Activated T-helper 2 cell treated with anti-CD3 and anti-CD28 coated beads, Interferon-gamma antibody, Interleukin-2, Interleukin-4, amounts not matched to agents 10 μg/mL and 5 μg/mL and 100 μg/mL, durations not matched to agents 14 hours and 24 hours and 36 hours (primary cell): ENCODE measurements around the gene PRPF4. TPM values are rescaled to one million over a fixed set of nuclear protein-coding genes. Genes with fewer than 3 reads are reported as not detected.
A peak's percentile ranks its signal among the peaks of the same experiment; 100 is the strongest.
"Not testable (repeated sequence)": the region's sequence is repeated elsewhere in the genome, so short reads cannot be mapped to it uniquely, and the experiment has no call there.

Source experiments
- DNase-seq: peaks from one replicate; pipeline ENCODE4 v3.0.0; 2021; ENCODE audit warnings: low spot score
- H3K27ac Mint-ChIP-seq: one replicate; pipeline ENCODE4 v1.8.0; 2021; ENCODE audit warnings: mixed read lengths
- H3K27me3 Mint-ChIP-seq: one replicate; pipeline ENCODE4 v1.8.0; 2021; ENCODE audit warnings: low read depth, mixed read lengths
- H3K36me3 Mint-ChIP-seq: one replicate; pipeline ENCODE4 v1.8.0; 2021; ENCODE audit warnings: low read depth, mixed read lengths
- H3K4me1 Mint-ChIP-seq: one replicate; pipeline ENCODE4 v1.8.0; 2021; ENCODE audit warnings: low read depth, mixed read lengths
- H3K4me3 Mint-ChIP-seq: one replicate; pipeline ENCODE4 v1.8.0; 2021; ENCODE audit warnings: low read depth, mild to moderate bottlenecking, moderate library complexity, mixed read lengths
- H3K9me3 Mint-ChIP-seq: one replicate; pipeline ENCODE4 v1.8.0; 2021; ENCODE audit warnings: mixed read lengths
- intact Hi-C: fragments of 100-400 bp; cut with micrococcal nuclease; formaldehyde crosslinking; loops from one replicate; pipeline ENCODE4 v1.15.1; 2023
- total RNA-seq: library from RNA; stranded (reverse); gene quantifications from 2 replicates; pipeline ENCODE4 v1.2.3, GENCODE V29; 2022

The PRPF4 gene
- total RNA-seq, 1 donor from 2014 or later: 57.3 TPM

- no peak for DNase-seq
- peaks cover 14% of the 10 kb centered on the region for H3K9me3 Mint-ChIP-seq
- no peak overlapping the region for H3K27ac Mint-ChIP-seq
- peaks cover 16% of the 10 kb centered on the region for H3K36me3 Mint-ChIP-seq
- no peak overlapping the region for H3K4me3 Mint-ChIP-seq
- peaks cover 5% of the 10 kb centered on the region for H3K4me1 Mint-ChIP-seq
- no peaks in the 10 kb centered on the region for H3K27me3 Mint-ChIP-seq
- intact Hi-C loops: no loop called here
Measured at GRCh38 chr9:113247640-113248039, 27.8 kb upstream of the PRPF4 start.

GRCh38 chr9:113249661-113250060 lies 25.8 kb upstream of the PRPF4 start:
- intact Hi-C loops, H3K4me1 Mint-ChIP-seq, H3K27me3 Mint-ChIP-seq, H3K4me3 Mint-ChIP-seq, H3K27ac Mint-ChIP-seq, DNase-seq: not testable (repeated sequence)
- peaks cover 14% of the 10 kb centered on the region for H3K9me3 Mint-ChIP-seq
- H3K36me3 Mint-ChIP-seq: peaks cover 16% of the 10 kb centered on the region

- Mint-ChIP-seq H3K27ac (no peak overlapping the region), H3K4me3 (no peak overlapping the region), H3K27me3 (no peaks in the 10 kb centered on the region), H3K9me3 (peaks cover 14% of the 10 kb centered on the region), H3K4me1 (no peaks in the 10 kb centered on the region), H3K36me3 (peaks cover 16% of the 10 kb centered on the region)
- intact Hi-C loops: no loop called here
- DNase-seq: no peak
Measured at GRCh38 chr9:113250807-113251206, 24.7 kb upstream of the PRPF4 start.

GRCh38 chr9:113254991-113255390 lies 20.5 kb upstream of the PRPF4 start:
- DNase-seq: no peak
- no peaks in the 10 kb centered on the region for H3K27me3 Mint-ChIP-seq
- H3K9me3 Mint-ChIP-seq: peaks cover 9% of the 10 kb centered on the region
- intact Hi-C loops: no loop called here
- no peak overlapping the region for H3K27ac Mint-ChIP-seq
- H3K36me3 Mint-ChIP-seq: peaks cover 16% of the 10 kb centered on the region
- no peak overlapping the region for H3K4me3 Mint-ChIP-seq
- H3K4me1 Mint-ChIP-seq: no peaks in the 10 kb centered on the region

- no peaks in the 10 kb centered on the region for H3K4me1 Mint-ChIP-seq
- no peak overlapping the region for H3K27ac Mint-ChIP-seq
- intact Hi-C loops: no loop called here
- peaks cover 9% of the 10 kb centered on the region for H3K9me3 Mint-ChIP-seq
- H3K36me3 Mint-ChIP-seq: peaks cover 21% of the 10 kb centered on the region
- DNase-seq: no peak
- H3K4me3 Mint-ChIP-seq: no peak overlapping the region
- no peaks in the 10 kb centered on the region for H3K27me3 Mint-ChIP-seq
Measured at GRCh38 chr9:113255438-113255837, 20.0 kb upstream of the PRPF4 start.

- Mint-ChIP-seq H3K27me3 (no peaks in the 10 kb centered on the region), H3K9me3 (no peaks in the 10 kb centered on the region), H3K4me3 (no peak overlapping the region), H3K4me1 (no peaks in the 10 kb centered on the region), H3K36me3 (peaks cover 33% of the 10 kb centered on the region), H3K27ac (no peak overlapping the region)
- no peak for DNase-seq
- intact Hi-C loops: no loop called here
Measured at GRCh38 chr9:113257863-113258262, 17.6 kb upstream of the PRPF4 start.

- H3K9me3 Mint-ChIP-seq: no peaks in the 10 kb centered on the region
- intact Hi-C loops: no loop called here
- no peaks in the 10 kb centered on the region for H3K4me1 Mint-ChIP-seq
- H3K4me3 Mint-ChIP-seq: no peak overlapping the region
- no peak for DNase-seq
- H3K36me3 Mint-ChIP-seq: peaks cover 33% of the 10 kb centered on the region
- no peaks in the 10 kb centered on the region for H3K27me3 Mint-ChIP-seq
- no peak overlapping the region for H3K27ac Mint-ChIP-seq
Measured at GRCh38 chr9:113258282-113258681, 17.2 kb upstream of the PRPF4 start.

GRCh38 chr9:113261917-113262671 lies 13.4 kb upstream of the PRPF4 start:
- Mint-ChIP-seq H3K36me3 (peaks cover 40% of the 10 kb centered on the region), H3K9me3 (no peaks in the 10 kb centered on the region), H3K27me3 (no peaks in the 10 kb centered on the region), H3K4me3 (no peak overlapping the region), H3K27ac (no peak overlapping the region), H3K4me1 (no peaks in the 10 kb centered on the region)
- no peak for DNase-seq
- intact Hi-C loops: no loop called here

GRCh38 chr9:113266174-113266573 lies 9.3 kb upstream of the PRPF4 start:
- H3K9me3 Mint-ChIP-seq: no peaks in the 10 kb centered on the region
- H3K4me3 Mint-ChIP-seq: no peak overlapping the region
- H3K4me1 Mint-ChIP-seq: peaks cover 9% of the 10 kb centered on the region
- H3K27ac Mint-ChIP-seq: no peak overlapping the region
- no peak for DNase-seq
- H3K27me3 Mint-ChIP-seq: no peaks in the 10 kb centered on the region
- intact Hi-C loops: no loop called here
- peaks cover 51% of the 10 kb centered on the region for H3K36me3 Mint-ChIP-seq

- Mint-ChIP-seq H3K27me3 (no peaks in the 10 kb centered on the region), H3K4me1 (peaks cover 9% of the 10 kb centered on the region), H3K9me3 (no peaks in the 10 kb centered on the region), H3K27ac (peak overlapping the region; percentile 31), H3K36me3 (peaks cover 55% of the 10 kb centered on the region), H3K4me3 (no peak overlapping the region)
- no peak for DNase-seq
- intact Hi-C loops: no loop called here
Measured at GRCh38 chr9:113267911-113268566, 7.4 kb upstream of the PRPF4 start.

GRCh38 chr9:113269355-113269754 lies 6.1 kb upstream of the PRPF4 start:
- Mint-ChIP-seq H3K4me3 (no peak overlapping the region), H3K4me1 (peaks cover 17% of the 10 kb centered on the region), H3K27ac (peak overlapping the region; percentile 81), H3K27me3 (no peaks in the 10 kb centered on the region), H3K9me3 (no peaks in the 10 kb centered on the region), H3K36me3 (peaks cover 59% of the 10 kb centered on the region)
- no peak for DNase-seq
- intact Hi-C loops: loop anchor here (1.0 kb wide), 1 partner anchor 49 kb away; no protein-coding TSS in a partner anchor

GRCh38 chr9:113269871-113270270 lies 5.6 kb upstream of the PRPF4 start:
- Mint-ChIP-seq H3K27ac (peak overlapping the region; percentile 81), H3K4me3 (no peak overlapping the region), H3K36me3 (peaks cover 59% of the 10 kb centered on the region), H3K9me3 (no peaks in the 10 kb centered on the region), H3K27me3 (no peaks in the 10 kb centered on the region), H3K4me1 (peaks cover 17% of the 10 kb centered on the region)
- intact Hi-C loops: loop anchor here (1.0 kb wide), 1 partner anchor 50 kb away; no protein-coding TSS in a partner anchor
- DNase-seq: no peak

GRCh38 chr9:113274474-113275156 lies 843 bp upstream of the PRPF4 start:
- H3K9me3 Mint-ChIP-seq: no peaks in the 10 kb centered on the region
- DNase-seq: no peak
- intact Hi-C loops: loop anchor here (1.0 to 2.0 kb wide), 10 partner anchors 34 to 384 kb away; partner anchors contain the start of genes ALAD, C9orf43, FKBP15 and HDHD3
- no peaks in the 10 kb centered on the region for H3K27me3 Mint-ChIP-seq
- peaks cover 51% of the 10 kb centered on the region for H3K36me3 Mint-ChIP-seq
- no peak overlapping the region for H3K27ac Mint-ChIP-seq
- H3K4me1 Mint-ChIP-seq: peaks cover 28% of the 10 kb centered on the region
- no peak overlapping the region for H3K4me3 Mint-ChIP-seq
